Measurements from ENCODE around the gene STAG2.

Gene STAG2

GRCh38 chrX:123971982-123972381 lies 10.5 kb downstream of the STAG2 start:
- no peak overlapping the region for H3K27ac ChIP-seq
- no peak for DNase-seq (ENCODE audit: low read depth, low spot score)

- no peak overlapping the region for H3K27ac ChIP-seq
- DNase-seq (ENCODE audit: low read depth, low spot score), result no peak
Observed at GRCh38 chrX:123973921-123974320, 12.4 kb downstream of the STAG2 start.

GRCh38 chrX:123975180-123975579 lies 13.7 kb downstream of the STAG2 start:
- H3K27ac ChIP-seq, result peak overlapping the region; percentile 42
- no peak for DNase-seq (ENCODE audit: low read depth, low spot score)

GRCh38 chrX:123976706-123977316 lies 15.3 kb downstream of the STAG2 start:
- no peak for DNase-seq (ENCODE audit: low read depth, low spot score)

GRCh38 chrX:123983240-123983639 lies 21.7 kb downstream of the STAG2 start:
- H3K27ac ChIP-seq, result no peak overlapping the region

More at GRCh38 chrX:123976706-123977316, 15.3 kb downstream of the STAG2 start:
- no peak overlapping the region for H3K27ac ChIP-seq

GRCh38 chrX:123986377-123986776 lies 24.9 kb downstream of the STAG2 start:
- H3K27ac ChIP-seq, result no peak overlapping the region
- DNase-seq (ENCODE audit: low read depth, low spot score), result no peak

More at GRCh38 chrX:123983240-123983639, 21.7 kb downstream of the STAG2 start:
- DNase-seq (ENCODE audit: low read depth, low spot score), result no peak

GRCh38 chrX:123988423-123989111 lies 27.1 kb downstream of the STAG2 start:
- H3K27ac ChIP-seq, result no peak overlapping the region
- no peak for DNase-seq (ENCODE audit: low read depth, low spot score)

GRCh38 chrX:123989235-123989634 lies 27.7 kb downstream of the STAG2 start:
- no peak overlapping the region for H3K27ac ChIP-seq
- DNase-seq (ENCODE audit: low read depth, low spot score), result no peak

- H3K27ac ChIP-seq, result no peak overlapping the region
- DNase-seq (ENCODE audit: low read depth, low spot score), result no peak
Observed at GRCh38 chrX:123990169-123990568, 28.7 kb downstream of the STAG2 start.

GRCh38 chrX:123990602-123991001 lies 29.1 kb downstream of the STAG2 start:
- no peak overlapping the region for H3K27ac ChIP-seq
- DNase-seq (ENCODE audit: low read depth, low spot score), result no peak

- DNase-seq (ENCODE audit: low read depth, low spot score), result peak; percentile 29
- peak overlapping the region; percentile 52 for H3K27ac ChIP-seq
Observed at GRCh38 chrX:123993326-123993725, 31.8 kb downstream of the STAG2 start.

GRCh38 chrX:123993904-123994635 lies 32.6 kb downstream of the STAG2 start:
- DNase-seq (ENCODE audit: low read depth, low spot score), result no peak
- H3K27ac ChIP-seq, result peak overlapping the region; percentile 52

GRCh38 chrX:123994730-123995129 lies 33.2 kb downstream of the STAG2 start:
- H3K27ac ChIP-seq, result no peak overlapping the region
- no peak for DNase-seq (ENCODE audit: low read depth, low spot score)

GRCh38 chrX:124001581-124001980 lies 40.1 kb downstream of the STAG2 start:
- no peak for DNase-seq (ENCODE audit: low read depth, low spot score)
- no peak overlapping the region for H3K27ac ChIP-seq

- H3K27ac ChIP-seq, result no peak overlapping the region
Observed at GRCh38 chrX:124005228-124005627, 43.7 kb downstream of the STAG2 start.

GRCh38 chrX:124010157-124010556 lies 48.7 kb downstream of the STAG2 start:
- H3K27ac ChIP-seq, result no peak overlapping the region
- DNase-seq (ENCODE audit: low read depth, low spot score), result no peak

More at GRCh38 chrX:124005228-124005627, 43.7 kb downstream of the STAG2 start:
- DNase-seq (ENCODE audit: low read depth, low spot score), result no peak

- H3K27ac ChIP-seq, result no peak overlapping the region
- DNase-seq (ENCODE audit: low read depth, low spot score), result no peak
Observed at GRCh38 chrX:124010566-124010965, 49.1 kb downstream of the STAG2 start.

- no peak overlapping the region for H3K27ac ChIP-seq
- no peak for DNase-seq (ENCODE audit: low read depth, low spot score)
Observed at GRCh38 chrX:124015721-124016120, 54.2 kb downstream of the STAG2 start.

GRCh38 chrX:124016825-124017224 lies 55.3 kb downstream of the STAG2 start:
- H3K27ac ChIP-seq, result no peak overlapping the region
- no peak for DNase-seq (ENCODE audit: low read depth, low spot score)

GRCh38 chrX:124018023-124018422 lies 56.5 kb downstream of the STAG2 start:
- DNase-seq (ENCODE audit: low read depth, low spot score), result no peak
- H3K27ac ChIP-seq, result no peak overlapping the region

- peak overlapping the region; percentile 47 for H3K27ac ChIP-seq
Observed at GRCh38 chrX:124023838-124024238, 62.3 kb downstream of the STAG2 start.

More at GRCh38 chrX:124023838-124024238, 62.3 kb downstream of the STAG2 start:
- no peak for DNase-seq (ENCODE audit: low read depth, low spot score)

Data from epithelial cell of prostate (primary cell).